ENCODE results near the gene RNF169.
A peak's percentile ranks its signal among the peaks of the same experiment; 100 is the strongest.

- peak in 1 of 3 experiments; percentile 7 for TF ChIP-seq CTCF (IDR thresholded peaks at IDR 0.05)
- no peak for TF ChIP-seq POLR2A (IDR thresholded peaks at IDR 0.05; ENCODE audit: low read depth)
- TF ChIP-seq POLR2AphosphoS5 (IDR thresholded peaks at IDR 0.05), result no peak
Observed at GRCh38 chr11:74870485-74870884, 121.8 kb downstream of the RNF169 start.
